A549 (cell line): ENCODE measurements around the gene HSPA2. TPM values are rescaled to one million over a fixed set of nuclear protein-coding genes. Genes with fewer than 3 reads are reported as not detected.

Experiments used
- ATAC-seq, 2 experiments: fragments of 200-7000 bp in 1 of 2; fragments of >200 bp in 1 of 2; cut with Nextera tagmentation in 1 of 2; cut with Tn5 transposase in 1 of 2; 3 replicates each; pipeline versions ENCODE4 v1.8.0 to v1.9.1; 2018 to 2020; ENCODE audit warnings: mild to moderate bottlenecking in 1 of 2, moderate library complexity in 1 of 2
- CTCF ChIA-PET: fragments of 300-600 bp; sonication (Branson Sonifier 250); formaldehyde crosslinking; extraction: SDS; loops from one replicate; lab custom pipeline; 2021; ENCODE audit warnings: antibody characterized with exemption, inconsistent platforms; lab: Yijun Ruan, JAX
- POLR2A ChIA-PET: fragments of 350-600 bp; formaldehyde crosslinking; extraction: SDS; loops from one replicate; lab custom pipeline; 2021; ENCODE audit warnings: antibody characterized with exemption, inconsistent platforms; lab: Yijun Ruan, JAX
- DNase-seq, 2 experiments: peaks; one replicate each; pipeline versions ENCODE4 v3.0.0 to v3.0.0-alpha.2; 2011 to 2016; ENCODE audit warnings: low read depth in 1 of 2, low spot score in 1 of 2
- FAIRE-seq: peaks from 2 replicates; lab custom pipeline; 2011; peaks lifted over from hg19 to GRCh38; lab: Jason Lieb, UNC
- H3K27ac ChIP-seq, 2 experiments: fragments of >200 bp; sonication (Bioruptor Twin); formaldehyde crosslinking; 3 replicates each; pipeline ENCODE4 v1.5.1; 2016 to 2017
- H3K4me1 ChIP-seq: fragments of >200 bp; sonication (Bioruptor Twin); formaldehyde crosslinking; 3 replicates; pipeline ENCODE4 v1.6.1; 2016
- H3K4me2 ChIP-seq: fragments of >200 bp; sonication (Bioruptor Twin); formaldehyde crosslinking; 3 replicates; pipeline ENCODE4 v1.6.1; 2016
- H3K4me3 ChIP-seq: fragments of >200 bp; sonication (Bioruptor Twin); formaldehyde crosslinking; 3 replicates; pipeline ENCODE4 v1.5.1; 2016
- H3K9me3 ChIP-seq: fragments of >200 bp; sonication (Bioruptor Twin); formaldehyde crosslinking; 3 replicates; pipeline ENCODE4 v1.6.1; 2016
- CEBPB ChIP-seq, 2 experiments: fragments of >200 bp in 1 of 2; sonication (Bioruptor Twin) in 1 of 2; formaldehyde crosslinking in 1 of 2; IDR thresholded peaks; 2 replicates each; pipeline ENCODE4 v1.6.1; 2012 to 2016
- EP300 ChIP-seq, 2 experiments: fragments of >200 bp; sonication (Bioruptor Twin); formaldehyde crosslinking; IDR thresholded peaks; 2 replicates in 1 of 2; 3 replicates in 1 of 2; pipeline ENCODE4 v1.6.1; 2016 to 2017
- GATA3 ChIP-seq: IDR thresholded peaks from 2 replicates; pipeline ENCODE4 v1.6.1; 2012; ENCODE audit warnings: borderline replicate concordance
- HES2 ChIP-seq: fragments of >200 bp; sonication (Bioruptor Twin); formaldehyde crosslinking; IDR thresholded peaks from 2 replicates; pipeline ENCODE4 v1.6.1; 2016
- HMGXB4 ChIP-seq: fragments of 250-450 bp; sonication (Bioruptor Pico); IDR thresholded peaks from 2 replicates; pipeline ENCODE4 v1.5.0; 2021; ENCODE audit warnings: mild to moderate bottlenecking, moderate library complexity, borderline replicate concordance
- KDM5A ChIP-seq: fragments of 200-600 bp; sonication (generic); IDR thresholded peaks from 2 replicates; pipeline ENCODE4 v1.6.1; 2016; ENCODE audit warnings: antibody characterized with exemption, mild to moderate bottlenecking
- MAZ ChIP-seq: fragments of 150-350 bp; IDR thresholded peaks from 2 replicates; pipeline ENCODE4 v1.6.1; 2014; ENCODE audit warnings: antibody characterized with exemption, low read depth, low read length, borderline replicate concordance
- NFE2L2 ChIP-seq: fragments of 150-350 bp; conservative IDR thresholded peaks from 2 replicates; pipeline ENCODE4 v1.6.1; 2014; ENCODE audit warnings: low read length
- NR3C1 ChIP-seq: fragments of >200 bp; sonication (Bioruptor Twin); formaldehyde crosslinking; IDR thresholded peaks from 3 replicates; pipeline ENCODE4 v1.6.1; 2017
- RAD21 ChIP-seq, 2 experiments: fragments of >200 bp in 1 of 2; sonication (Bioruptor Twin) in 1 of 2; formaldehyde crosslinking in 1 of 2; IDR thresholded peaks in 1 of 2; conservative IDR thresholded peaks in 1 of 2; 2 replicates in 1 of 2; 3 replicates in 1 of 2; pipeline ENCODE4 v1.6.1; 2012 to 2018; ENCODE audit warnings: inconsistent platforms in 1 of 2
- RCOR1 ChIP-seq: fragments of 150-350 bp; IDR thresholded peaks from 2 replicates; pipeline ENCODE4 v1.6.1; 2014; ENCODE audit warnings: antibody characterized with exemption, low read length, low read depth
- REST ChIP-seq: fragments of 200-600 bp; sonication (generic); IDR thresholded peaks from 2 replicates; pipeline ENCODE4 v1.6.1; 2016; ENCODE audit warnings: antibody characterized with exemption, mild to moderate bottlenecking, moderate library complexity
- WGBS: methylation state at CpG from one replicate; pipeline ENCODE4 v1.1.6; 2017; ENCODE audit errors: missing lambda C conversion rate; 5-methylcytosine and 5-hydroxymethylcytosine counted together
- polyA plus RNA-seq, 4 experiments: library from polyadenylated mRNA; depleted of rRNA in 3 of 4; stranded (reverse); fragments of >200 nt; fragmentation: RNase III in 1 of 4; extraction: RNeasy Plus Mini Kit Qiagen cat#74134 plus additional on column Dnase treatment in 1 of 4; gene quantifications; 2 replicates in 3 of 4; 3 replicates in 1 of 4; pipeline ENCODE4 v1.2.3, GENCODE V29; 2011 to 2017

HSPA2 gene
- polyA plus RNA-seq, 2 of the 4 experiments (the other 2 are of a cell fraction) = 59.9 to 156 TPM

GRCh38 chr14:64496764-64497163, 43.8 kb upstream of the HSPA2 start:
- Histone ChIP-seq H3K27ac (no peak overlapping the region), H3K4me3 (no peak overlapping the region), H3K9me3 (no peaks in the 10 kb centered on the region), H3K4me2 (no peak overlapping the region), H3K4me1 (peaks cover 23% of the 10 kb centered on the region)
- FAIRE-seq = no peak
- CTCF ChIA-PET = interaction anchor here (1.1 to 4.1 kb wide), 7 partner anchors 9 to 153 kb away, joined by 3 to 11 read pairs (median 4); no protein-coding TSS in a partner anchor
- POLR2A ChIA-PET = interaction anchor here (0.7 kb wide), 1 partner anchor 111 kb away, joined by 4 read pairs; no protein-coding TSS in a partner anchor
- TF ChIP-seq GATA3 (no peak), NFE2L2 (no peak), HES2 (no peak), KDM5A (no peak), NR3C1 (no peak), HMGXB4 (CRISPR knock-in tag) (no peak)
- DNase-seq = no peak
- ATAC-seq = no peak

GRCh38 chr14:64500088-64500487, 40.5 kb upstream of the HSPA2 start:
- H3K27ac ChIP-seq = no peak overlapping the region; a peak in 1 of 6 replicates
- FAIRE-seq = no peak

GRCh38 chr14:64501411-64502171, 39.0 kb upstream of the HSPA2 start:
- peak overlapping the region; percentile 96 to 97 for H3K27ac ChIP-seq
- no peak for FAIRE-seq

More at GRCh38 chr14:64500088-64500487, 40.5 kb upstream of the HSPA2 start:
- ChIA-PET POLR2A (no interaction called here), CTCF (interaction anchor here (0.6 kb wide), 1 partner anchor 36 kb away, joined by 3 read pairs; no protein-coding TSS in a partner anchor)
- Histone ChIP-seq H3K4me1 (peaks cover 30% of the 10 kb centered on the region), H3K4me2 (peak overlapping the region; percentile 87), H3K9me3 (no peaks in the 10 kb centered on the region), H3K4me3 (no peak overlapping the region)
- DNase-seq (no peak), ATAC-seq (no peak)
- TF ChIP-seq RAD21 (conservative IDR thresholded peaks at IDR 0.05 in 1 of 2, IDR thresholded peaks at IDR 0.05 in 1 of 2) (no peak), EP300 (IDR thresholded peaks at IDR 0.05) (no peak), KDM5A (no peak), RCOR1 (no peak), REST (no peak), MAZ (no peak)
- WGBS = 100% methylated on average over 1 of the region's 1 CpG

More at GRCh38 chr14:64501411-64502171, 39.0 kb upstream of the HSPA2 start:
- no peaks in the 10 kb centered on the region for H3K9me3 ChIP-seq
- CTCF ChIA-PET = interaction anchor here (0.6 to 2.4 kb wide), 6 partner anchors 9 to 150 kb away, joined by 3 to 13 read pairs (median 6); no protein-coding TSS in a partner anchor
- H3K4me1 ChIP-seq = peaks cover 35% of the 10 kb centered on the region
- TF ChIP-seq CEBPB (IDR thresholded peaks at IDR 0.05) (peak; percentile 83 to 92; a peak in 3 of 4 replicates), NR3C1 (no peak)
- TF ChIP-seq, all 56 proteins: peak for 1
- peak overlapping the region; percentile 76 for H3K4me3 ChIP-seq
- DNase-seq = peak in 1 of 2 experiments; percentile 53
- no peak for ATAC-seq
- H3K4me2 ChIP-seq = peak overlapping the region; percentile 87
- 28% methylated on average over 8 of the region's 8 CpGs for WGBS
- POLR2A ChIA-PET = no interaction called here
